IMR-90 (cell line): ENCODE data around the gene SLC6A12. TPM values are rescaled to one million over a fixed set of nuclear protein-coding genes. Genes with fewer than 3 reads are reported as not detected.

Source experiments
- ATAC-seq: fragments of 200-7000 bp; cut with Tn5 transposase; 2 replicates; pipeline ENCODE4 v1.9.1; 2020; ENCODE audit warnings: low read depth, mild to moderate bottlenecking, moderate library complexity
- BruUV-seq: library from RNA; stranded (reverse); fragments of 400-500 nt; replicated peaks from 2 replicates; lab custom pipeline; 2021; lab: Mats Ljungman, UMichigan
- CTCF ChIA-PET: fragments of 300-600 bp; formaldehyde crosslinking; extraction: SDS; loops from one replicate; lab custom pipeline; 2021; ENCODE audit warnings: antibody characterized with exemption; lab: Yijun Ruan, JAX
- POLR2A ChIA-PET: fragments of 300-600 bp; sonication (Branson Sonifier 250); formaldehyde crosslinking; loops from one replicate; lab custom pipeline; 2022; ENCODE audit warnings: antibody characterized with exemption; ENCODE audit not compliant: unreplicated experiment; lab: Charles Lee
- DNase-seq: peaks from one replicate; pipeline ENCODE4 v3.0.0; 2013
- H2AFZ ChIP-seq: replicated peaks from 2 replicates; pipeline ENCODE3; 2013; ENCODE audit warnings: low read length, mild to moderate bottlenecking; ENCODE audit not compliant: poor library complexity
- H2AK5ac ChIP-seq: 2 replicates; pipeline ENCODE4 v1.6.1; 2013; ENCODE audit warnings: low read depth, low read length, inconsistent platforms
- H2AK9ac ChIP-seq: replicated peaks from 2 replicates; pipeline ENCODE3; 2013; ENCODE audit warnings: mild to moderate bottlenecking, low read depth, low read length, moderate library complexity; ENCODE audit not compliant: poor library complexity
- H2BK120ac ChIP-seq: 2 replicates; pipeline ENCODE4 v1.6.1; 2013; ENCODE audit warnings: low read depth, low read length, inconsistent platforms
- H2BK15ac ChIP-seq: 3 replicates; pipeline ENCODE4 v1.6.1; 2013; ENCODE audit warnings: low read depth, low read length, inconsistent platforms
- H2BK20ac ChIP-seq: 2 replicates; pipeline ENCODE4 v1.6.1; 2013; ENCODE audit warnings: low read depth, mild to moderate bottlenecking, inconsistent platforms, low read length, moderate library complexity
- H2BK5ac ChIP-seq: 2 replicates; pipeline ENCODE4 v1.6.1; 2013; ENCODE audit warnings: mild to moderate bottlenecking, low read depth, low read length, inconsistent platforms; ENCODE audit not compliant: poor library complexity, severe bottlenecking
- H3K14ac ChIP-seq: replicated peaks from 2 replicates; pipeline ENCODE4 v1.6.1; 2013; ENCODE audit warnings: low read depth, low read length, inconsistent platforms
- H3K18ac ChIP-seq: 2 replicates; pipeline ENCODE4 v1.6.1; 2013; ENCODE audit warnings: low read depth, low read length, control low read depth
- H3K23ac ChIP-seq: 2 replicates; pipeline ENCODE4 v1.6.1; 2013; ENCODE audit warnings: low read depth, low read length, inconsistent platforms
- H3K27ac ChIP-seq: 2 replicates; pipeline ENCODE4 v1.5.1; 2013; ENCODE audit warnings: mild to moderate bottlenecking, control low read depth, low read length; ENCODE audit not compliant: insufficient read depth
- H3K27me3 ChIP-seq: 2 replicates; pipeline ENCODE4 v1.6.1; 2013; ENCODE audit warnings: low read length; ENCODE audit not compliant: control insufficient read depth, insufficient read depth
- H3K36me3 ChIP-seq: 2 replicates; pipeline ENCODE4 v1.6.1; 2013; ENCODE audit warnings: low read length, mixed read lengths; ENCODE audit not compliant: control insufficient read depth, insufficient read depth
- H3K4ac ChIP-seq: 2 replicates; pipeline ENCODE4 v1.6.1; 2013; ENCODE audit warnings: low read depth, low read length, inconsistent platforms
- H3K4me1 ChIP-seq: 2 replicates; pipeline ENCODE4 v1.6.1; 2013; ENCODE audit warnings: low read length, mixed read lengths; ENCODE audit not compliant: control insufficient read depth, insufficient read depth
- H3K4me2 ChIP-seq: 2 replicates; pipeline ENCODE4 v1.6.1; 2013; ENCODE audit warnings: low read depth, mild to moderate bottlenecking, control low read depth, low read length, moderate library complexity
- H3K4me3 ChIP-seq: 2 replicates; pipeline ENCODE4 v1.5.1; 2013; ENCODE audit warnings: low read depth, mild to moderate bottlenecking, control low read depth, low read length, moderate library complexity; ENCODE audit not compliant: insufficient read depth
- H3K56ac ChIP-seq: 2 replicates; pipeline ENCODE4 v1.6.1; 2013; ENCODE audit warnings: low read length, inconsistent platforms; ENCODE audit not compliant: insufficient read depth; ENCODE audit errors: extremely low read depth
- H3K79me1 ChIP-seq, 2 experiments: 2 replicates each; pipeline ENCODE4 v1.6.1; 2013; ENCODE audit warnings: low read length in 2 of 2, inconsistent platforms in 1 of 2, low read depth in 1 of 2
- H3K9ac ChIP-seq: 2 replicates; pipeline ENCODE4 v1.6.1; 2013; ENCODE audit warnings: low read depth, low read length, control low read depth
- H3K9me1 ChIP-seq: 2 replicates; pipeline ENCODE4 v1.6.1; 2013; ENCODE audit warnings: low read length, inconsistent platforms; ENCODE audit not compliant: insufficient read depth
- H3K9me3 ChIP-seq: 2 replicates; pipeline ENCODE4 v1.6.1; 2013; ENCODE audit warnings: low read length; ENCODE audit not compliant: control insufficient read depth, insufficient read depth
- H4K20me1 ChIP-seq: 2 replicates; pipeline ENCODE4 v1.6.1; 2013; ENCODE audit warnings: low read length, inconsistent platforms; ENCODE audit not compliant: insufficient read depth
- H4K5ac ChIP-seq: 2 replicates; pipeline ENCODE4 v1.6.1; 2013; ENCODE audit warnings: mild to moderate bottlenecking, low read depth, low read length, control low read depth
- H4K8ac ChIP-seq, 2 experiments: 2 replicates each; pipeline ENCODE4 v1.6.1; 2013; ENCODE audit warnings: low read depth in 2 of 2, low read length in 2 of 2, control low read depth in 1 of 2, inconsistent platforms in 1 of 2
- H4K91ac ChIP-seq: 2 replicates; pipeline ENCODE4 v1.6.1; 2013; ENCODE audit warnings: low read depth, low read length, inconsistent platforms; ENCODE audit not compliant: insufficient read depth
- MAZ ChIP-seq: IDR thresholded peaks from 2 replicates; pipeline ENCODE4 v1.6.1; 2012; ENCODE audit warnings: low read depth, mild to moderate bottlenecking, low read length, improper control_type of control experiment, moderate library complexity, borderline replicate concordance
- MXI1 ChIP-seq: IDR thresholded peaks from 2 replicates; pipeline ENCODE4 v1.6.1; 2012; ENCODE audit warnings: low read depth, mild to moderate bottlenecking, low read length, moderate library complexity, borderline replicate concordance
- POLR2A ChIP-seq: IDR thresholded peaks from 2 replicates; pipeline ENCODE4 v1.6.1; 2012; ENCODE audit warnings: mild to moderate bottlenecking, low read depth, low read length
- RFX5 ChIP-seq: IDR thresholded peaks from 2 replicates; pipeline ENCODE4 v1.8.0; 2012; ENCODE audit warnings: low read depth, mild to moderate bottlenecking, low read length, moderate library complexity
- WGBS, 2 experiments: methylation state at CpG; one replicate each; pipeline versions ENCODE4 v1.1.5 to v1.1.7; 2013; ENCODE audit warnings: missing lambda C conversion rate in 2 of 2; ENCODE audit not compliant: insufficient read length in 1 of 2; ENCODE audit errors: extremely low coverage in 2 of 2; 5-methylcytosine and 5-hydroxymethylcytosine counted together
- dilution Hi-C: fragments of 300-500 bp; cut with HindIII; formaldehyde crosslinking; loops from one replicate; pipeline ENCODE4 v1.14.3; 2018; ENCODE audit warnings: low sequenced_read_pairs; ENCODE audit not compliant: unreplicated experiment
- in situ Hi-C: fragments of 300-500 bp; cut with MboI; formaldehyde crosslinking; loops from 3 replicates; pipeline ENCODE4 v1.14.3; 2019; ENCODE audit warnings: low sequenced_read_pairs, inconsistent platforms, mixed read lengths
- intact Hi-C: fragments of 100-400 bp; cut with micrococcal nuclease; formaldehyde crosslinking; loops from 2 replicates; pipeline ENCODE4 v1.10.0; 2022
- polyA plus RNA-seq, 3 experiments: library from polyadenylated mRNA; depleted of rRNA; stranded (reverse); fragments of >200 nt; gene quantifications; 2 replicates each; pipeline ENCODE4 v1.2.3, GENCODE V29; 2012; ENCODE audit warnings: low replicate concordance in 1 of 3
- total RNA-seq: library from RNA; depleted of rRNA; stranded (reverse); fragments of >200 nt; gene quantifications from 2 replicates; pipeline ENCODE4 v1.2.3, GENCODE V29; 2012

The SLC6A12 gene
- total and polyA plus RNA-seq, 2 of the 4 experiments (the other 2 are of a cell fraction), result not detected

DNA sequence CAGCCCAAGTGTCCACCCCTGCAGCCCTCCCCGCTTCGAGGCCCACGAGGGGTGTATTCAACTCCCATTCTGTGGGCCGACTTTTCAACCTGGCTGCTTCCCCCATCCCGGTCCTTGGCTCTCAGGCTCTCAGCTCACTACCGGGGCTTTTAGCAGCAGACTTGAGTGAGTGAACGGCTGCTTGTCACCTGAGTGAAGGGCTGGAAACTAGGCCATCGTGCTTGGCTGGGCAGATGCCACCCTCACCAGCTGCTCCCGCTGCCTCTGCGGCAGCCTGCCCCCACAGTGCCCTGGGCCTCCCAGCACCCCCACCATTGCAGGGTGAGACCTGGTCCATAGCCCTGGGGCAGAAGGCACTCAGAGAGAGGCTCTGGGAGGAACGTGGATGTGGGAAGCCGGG is 59.9 kb downstream of the SLC6A12 start:
- Histone ChIP-seq H4K91ac (no peak overlapping the region), H2AFZ (no peak overlapping the region), H3K4me1 (peaks cover 3% of the 10 kb centered on the region; the same call in 1 of the 2 replicates), H3K9me1 (no peaks in the 10 kb centered on the region), H2BK120ac (no peak overlapping the region), H2BK5ac (no peak overlapping the region), H3K4me3 (no peak overlapping the region), H3K9me3 (peaks cover 2% of the 10 kb centered on the region; the same call in 1 of the 2 replicates), H3K4ac (no peak overlapping the region), H3K79me1 (no peaks in the 10 kb centered on the region), H2AK5ac (no peak overlapping the region), H3K36me3 (no peaks in the 10 kb centered on the region), H2BK15ac (no peak overlapping the region), H3K18ac (no peak overlapping the region), H3K23ac (no peak overlapping the region), H2AK9ac (no peak overlapping the region), H4K8ac (no peak overlapping the region), H3K27ac (no peak overlapping the region), H4K5ac (no peak overlapping the region), H3K27me3 (peaks cover 39% of the 10 kb centered on the region), H3K9ac (no peak overlapping the region), H3K56ac (no peak overlapping the region), H4K20me1 (no peaks in the 10 kb centered on the region), H2BK20ac (no peak overlapping the region), H3K14ac (no peak overlapping the region), H3K4me2 (no peak overlapping the region)
- BruUV-seq, result no TSS peak
- 72% methylated on average over 6 of the region's 12 CpGs; no CpG with 5 or more reads in 1 of the 2 experiments for WGBS, 2 experiments
- no peak for DNase-seq
- TF ChIP-seq MXI1, result no peak
- no peak for TF ChIP-seq RFX5
- TF ChIP-seq MAZ, result no peak
- TF ChIP-seq POLR2A, result no peak
- intact Hi-C loops, result no loop called here
- dilution Hi-C loops, result no loop called here
- no peak for ATAC-seq
- ChIA-PET POLR2A (no interaction called here), CTCF (no interaction called here)
- in situ Hi-C loops, result no loop called here
